HepG2 (cell line): ENCODE measurements around the gene RBP7. TPM values are rescaled to one million over a fixed set of nuclear protein-coding genes. Genes with fewer than 3 reads are reported as not detected.

ENCODE experiments used
- ARID2 ChIP-seq: sonication (generic); formaldehyde crosslinking; IDR thresholded peaks from 2 replicates; pipeline ENCODE4 v1.8.1; 2022; ENCODE audit warnings: mild to moderate bottlenecking, missing genetic modification reagents, borderline replicate concordance
- ARID3A ChIP-seq: IDR thresholded peaks from 2 replicates; pipeline ENCODE4 v1.6.1; 2012; ENCODE audit warnings: low read depth, low read length, improper control_type of control experiment
- DRAP1 ChIP-seq: IDR thresholded peaks from 2 replicates; pipeline ENCODE4 v1.6.1; 2016; ENCODE audit warnings: missing genetic modification reagents, missing compliant biosample characterization
- FOXO1 ChIP-seq: sonication (generic); formaldehyde crosslinking; IDR thresholded peaks from 2 replicates; pipeline ENCODE4 v1.4.0; 2020; ENCODE audit warnings: missing genetic modification reagents
- GZF1 ChIP-seq: sonication (generic); formaldehyde crosslinking; IDR thresholded peaks from 2 replicates; pipeline ENCODE4 v1.5.1; 2020; ENCODE audit warnings: mild to moderate bottlenecking, missing genetic modification reagents
- HOXA9 ChIP-seq: sonication (generic); formaldehyde crosslinking; IDR thresholded peaks from 2 replicates; pipeline ENCODE4 v1.8.1; 2022; ENCODE audit warnings: missing genetic modification reagents, mild to moderate bottlenecking, moderate library complexity, borderline replicate concordance
- KDM2A ChIP-seq: sonication (generic); formaldehyde crosslinking; IDR thresholded peaks from 2 replicates; pipeline ENCODE4 v1.4.0; 2020; ENCODE audit warnings: low read depth, missing genetic modification reagents, borderline replicate concordance
- MXI1 ChIP-seq: IDR thresholded peaks from 3 replicates; pipeline ENCODE4 v1.6.1; 2012; ENCODE audit warnings: low read depth, low read length, inconsistent platforms, borderline replicate concordance
- NFIB ChIP-seq: sonication (generic); formaldehyde crosslinking; IDR thresholded peaks from 2 replicates; pipeline ENCODE4 v1.9.0; 2021; ENCODE audit warnings: missing genetic modification reagents, mild to moderate bottlenecking, borderline replicate concordance
- NFYC ChIP-seq: IDR thresholded peaks from 2 replicates; pipeline ENCODE4 v1.6.1; 2016; ENCODE audit warnings: missing genetic modification reagents, missing compliant biosample characterization
- RNF2 ChIP-seq: fragments of 450-650 bp; conservative IDR thresholded peaks from 2 replicates; pipeline ENCODE4 v1.6.1; 2016; ENCODE audit warnings: low read depth
- SKI ChIP-seq: fragments of 450-650 bp; IDR thresholded peaks from one replicate; pipeline ENCODE4 v1.6.1; 2018; ENCODE audit warnings: mild to moderate bottlenecking; ENCODE audit not compliant: partially characterized antibody
- SMARCE1 ChIP-seq: fragments of 450-650 bp; IDR thresholded peaks from 2 replicates; pipeline ENCODE4 v1.6.1; 2017; ENCODE audit warnings: borderline replicate concordance
- SP2 ChIP-seq: sonication (generic); formaldehyde crosslinking; IDR thresholded peaks from 2 replicates; pipeline ENCODE4 v1.5.1; 2020; ENCODE audit warnings: mild to moderate bottlenecking, missing genetic modification reagents
- THAP9 ChIP-seq: sonication (generic); formaldehyde crosslinking; IDR thresholded peaks from 2 replicates; pipeline ENCODE4; 2020; ENCODE audit warnings: missing genetic modification reagents, mild to moderate bottlenecking, borderline replicate concordance
- ZBED4 ChIP-seq: sonication (generic); formaldehyde crosslinking; IDR thresholded peaks from 2 replicates; pipeline ENCODE4 v1.4.0; 2020; ENCODE audit warnings: missing genetic modification reagents, borderline replicate concordance
- ZNF331 ChIP-seq: sonication (generic); formaldehyde crosslinking; IDR thresholded peaks from 2 replicates; pipeline ENCODE4 v1.4.0; 2020; ENCODE audit warnings: missing genetic modification reagents
- ZNF562 ChIP-seq: sonication (generic); formaldehyde crosslinking; IDR thresholded peaks from 2 replicates; pipeline ENCODE4 v1.8.0; 2022; ENCODE audit warnings: missing genetic modification reagents, borderline replicate concordance
- polyA plus RNA-seq, 8 experiments: library from polyadenylated mRNA; depleted of rRNA in 3 of 8; stranded (reverse) in 7 of 8; unstranded in 1 of 8; fragments of >200 nt; fragmentation: Illumina TruSeq in 4 of 8; extraction: Trizol in 4 of 8; gene quantifications; 2 replicates each; pipeline versions ENCODE4 v1.2.1 to v1.2.3, GENCODE V29; 2011 to 2016; ENCODE audit warnings: low read depth in 4 of 8, missing spikeins in 1 of 8, mixed read lengths in 1 of 8; ENCODE audit not compliant: insufficient read depth in 1 of 8
- total RNA-seq, 5 experiments: library from RNA; depleted of rRNA; stranded (reverse); fragments of >200 nt; fragmentation: Illumina TruSeq; extraction: Trizol; gene quantifications; 2 replicates each; pipeline ENCODE4 v1.2.3, GENCODE V29; 2016; ENCODE audit warnings: low read depth in 1 of 5

Gene RBP7
- total and polyA plus RNA-seq, 2 of the 13 experiments (the other 11 are each of a cell fraction or from before 2014, with no cell fraction given): 1.6 to 2.0 TPM

GRCh38 chr1:10032590-10033358 is 35.7 kb downstream of the RBP7 start, which contains the start of gene UBE4B (continued):
- peak; percentile 42; the same call in 1 of the 2 replicates for TF ChIP-seq THAP9 (CRISPR knock-in tag)
- TF ChIP-seq RNF2: no peak
- TF ChIP-seq GZF1 (CRISPR knock-in tag): no peak
- TF ChIP-seq MXI1: peak; percentile 97; the same call in 2 of the 3 replicates
- TF ChIP-seq KDM2A: peak; percentile 55
- TF ChIP-seq NFYC (CRISPR knock-in tag): peak; percentile 78
- TF ChIP-seq HOXA9: no peak
- TF ChIP-seq FOXO1: peak; percentile 14; the same call in 1 of the 2 replicates
- peak; percentile 100 for TF ChIP-seq ZNF331 (CRISPR knock-in tag)
- peak; percentile 61 for TF ChIP-seq SP2 (CRISPR knock-in tag)
- peak; percentile 55; the same call in 1 of the 2 replicates for TF ChIP-seq DRAP1 (CRISPR knock-in tag)
- TF ChIP-seq ZNF562: no peak
- peak; percentile 22; the same call in 1 of the 2 replicates for TF ChIP-seq ARID3A
- TF ChIP-seq ARID2 (CRISPR knock-in tag): no peak
- TF ChIP-seq SKI: peak; percentile 83
- no peak; the same call in 1 of the 2 replicates for TF ChIP-seq ZBED4 (CRISPR knock-in tag)
- no peak for TF ChIP-seq NFIB (CRISPR knock-in tag)
- TF ChIP-seq SMARCE1: no peak
